GM20431 (cell line): ENCODE measurements around the gene RIN2.

Experiments
- in situ Hi-C: fragments of 300-500 bp; cut with MseI, MboI; formaldehyde crosslinking; loops from one replicate; pipeline ENCODE4 v1.15.0; 2020; ENCODE audit warnings: low sequenced_read_pairs; ENCODE audit not compliant: unreplicated experiment

Gene RIN2

GRCh38 chr20:19761326-19761725 lies 3.3 kb downstream of the RIN2 start:
- in situ Hi-C loops = no loop called here

GRCh38 chr20:19761841-19762240 lies 3.8 kb downstream of the RIN2 start:
- in situ Hi-C loops = no loop called here

GRCh38 chr20:19764207-19764606 lies 6.1 kb downstream of the RIN2 start:
- in situ Hi-C loops = no loop called here

- in situ Hi-C loops = no loop called here
Measured at GRCh38 chr20:19765266-19765665, 7.2 kb downstream of the RIN2 start.

GRCh38 chr20:19765913-19766312 lies 7.9 kb downstream of the RIN2 start:
- in situ Hi-C loops = no loop called here

GRCh38 chr20:19767070-19767469 lies 9.0 kb downstream of the RIN2 start:
- in situ Hi-C loops = no loop called here

GRCh38 chr20:19768325-19768842 lies 10.3 kb downstream of the RIN2 start:
- in situ Hi-C loops = no loop called here

- in situ Hi-C loops = no loop called here
Measured at GRCh38 chr20:19769507-19769906, 11.4 kb downstream of the RIN2 start.

- in situ Hi-C loops = no loop called here
Measured at GRCh38 chr20:19770375-19770774, 12.3 kb downstream of the RIN2 start.

- in situ Hi-C loops = no loop called here
Measured at GRCh38 chr20:19771031-19771430, 13.0 kb downstream of the RIN2 start.

GRCh38 chr20:19773471-19773870 lies 15.4 kb downstream of the RIN2 start:
- in situ Hi-C loops = no loop called here

GRCh38 chr20:19774135-19774933 lies 16.3 kb downstream of the RIN2 start:
- in situ Hi-C loops = no loop called here

- in situ Hi-C loops = loop anchor here (25.0 kb wide), 1 partner anchor 212 kb away; no protein-coding TSS in a partner anchor
Measured at GRCh38 chr20:19775353-19776253, 17.5 kb downstream of the RIN2 start.

- in situ Hi-C loops = loop anchor here (25.0 kb wide), 1 partner anchor 210 kb away; no protein-coding TSS in a partner anchor
Measured at GRCh38 chr20:19777315-19777714, 19.3 kb downstream of the RIN2 start.

- in situ Hi-C loops = loop anchor here (25.0 kb wide), 1 partner anchor 209 kb away; no protein-coding TSS in a partner anchor
Measured at GRCh38 chr20:19777981-19778380, 19.9 kb downstream of the RIN2 start.

- in situ Hi-C loops = loop anchor here (25.0 kb wide), 1 partner anchor 209 kb away; no protein-coding TSS in a partner anchor
Measured at GRCh38 chr20:19778404-19778803, 20.3 kb downstream of the RIN2 start.

- in situ Hi-C loops = loop anchor here (25.0 kb wide), 1 partner anchor 208 kb away; no protein-coding TSS in a partner anchor
Measured at GRCh38 chr20:19779634-19780033, 21.6 kb downstream of the RIN2 start.

GRCh38 chr20:19780261-19780660 lies 22.2 kb downstream of the RIN2 start:
- in situ Hi-C loops = loop anchor here (25.0 kb wide), 1 partner anchor 207 kb away; no protein-coding TSS in a partner anchor

GRCh38 chr20:19781235-19781634 lies 23.2 kb downstream of the RIN2 start:
- in situ Hi-C loops = loop anchor here (25.0 kb wide), 1 partner anchor 206 kb away; no protein-coding TSS in a partner anchor

GRCh38 chr20:19782669-19783068 lies 24.6 kb downstream of the RIN2 start:
- in situ Hi-C loops = loop anchor here (25.0 kb wide), 1 partner anchor 205 kb away; no protein-coding TSS in a partner anchor
